WTC11 (cell line): ENCODE measurements around the gene ATP7A. TPM values are rescaled to one million over a fixed set of nuclear protein-coding genes. Genes with fewer than 3 reads are reported as not detected.

Experiments
- ATAC-seq: fragments of 200-7000 bp; cut with Tn5 transposase; 2 replicates; pipeline ENCODE4 v1.10.0; 2021; ENCODE audit warnings: mild to moderate bottlenecking, moderate library complexity
- CTCF ChIA-PET: fragments of 300-600 bp; sonication (Branson Sonifier 250); formaldehyde crosslinking; loops from one replicate; lab custom pipeline; 2021; ENCODE audit warnings: antibody characterized with exemption; lab: Charles Lee
- POLR2A ChIA-PET: fragments of 350-600 bp; sonication (Branson Sonifier 250); formaldehyde crosslinking; loops from one replicate; lab custom pipeline; 2021; ENCODE audit warnings: antibody characterized with exemption; lab: Charles Lee
- DNase-seq: peaks from one replicate; pipeline ENCODE4 v3.0.0; 2021; ENCODE audit warnings: low spot score
- H3K27ac Mint-ChIP-seq: 2 replicates; pipeline ENCODE4 v1.8.0; 2021; ENCODE audit warnings: mixed read lengths
- H3K27me3 Mint-ChIP-seq: 2 replicates; pipeline ENCODE4 v1.8.0; 2021; ENCODE audit warnings: low read depth, mild to moderate bottlenecking, moderate library complexity, mixed read lengths
- H3K36me3 Mint-ChIP-seq: 2 replicates; pipeline ENCODE4 v1.8.0; 2021; ENCODE audit warnings: mixed read lengths
- H3K4me1 Mint-ChIP-seq: 2 replicates; pipeline ENCODE4 v1.8.0; 2022; ENCODE audit warnings: mixed read lengths
- H3K4me3 Mint-ChIP-seq: 2 replicates; pipeline ENCODE4 v1.8.0; 2021; ENCODE audit warnings: mild to moderate bottlenecking, moderate library complexity, mixed read lengths
- H3K9me3 Mint-ChIP-seq: 2 replicates; pipeline ENCODE4 v1.8.0; 2021; ENCODE audit warnings: mixed read lengths
- ARID4B ChIP-seq: sonication (generic); formaldehyde crosslinking; IDR thresholded peaks from 2 replicates; pipeline ENCODE4 v1.8.0; 2023; ENCODE audit warnings: missing genetic modification reagents, mild to moderate bottlenecking, borderline replicate concordance
- CREM ChIP-seq: sonication (generic); formaldehyde crosslinking; IDR thresholded peaks from 2 replicates; pipeline ENCODE4 v1.8.1; 2022; ENCODE audit warnings: mild to moderate bottlenecking, missing genetic modification reagents, moderate library complexity
- CTCF ChIP-seq: fragments of 200-600 bp; IDR thresholded peaks from 2 replicates; pipeline ENCODE4 v1.8.0; 2022; ENCODE audit warnings: antibody characterized with exemption
- FOXK1 ChIP-seq: sonication (generic); formaldehyde crosslinking; IDR thresholded peaks from 2 replicates; pipeline ENCODE4 v1.8.0; 2022; ENCODE audit warnings: mild to moderate bottlenecking, moderate library complexity, missing genetic modification reagents
- IRF2 ChIP-seq: sonication (generic); formaldehyde crosslinking; IDR thresholded peaks from 2 replicates; pipeline ENCODE4 v1.8.0; 2022; ENCODE audit warnings: low read depth, missing genetic modification reagents, borderline replicate concordance
- KAT7 ChIP-seq: sonication (generic); formaldehyde crosslinking; IDR thresholded peaks from 2 replicates; pipeline ENCODE4 v1.8.1; 2023; ENCODE audit warnings: missing genetic modification reagents, mild to moderate bottlenecking, borderline replicate concordance
- NFE2L1 ChIP-seq: sonication (generic); formaldehyde crosslinking; IDR thresholded peaks from 2 replicates; pipeline ENCODE4 v1.8.1; 2023; ENCODE audit warnings: missing genetic modification reagents
- NR1H2 ChIP-seq: sonication (generic); formaldehyde crosslinking; IDR thresholded peaks from 2 replicates; pipeline ENCODE4 v1.9.0; 2021; ENCODE audit warnings: mild to moderate bottlenecking, moderate library complexity, missing genetic modification reagents
- OVOL2 ChIP-seq: fragments of 250-450 bp; sonication (Bioruptor Pico); IDR thresholded peaks from 2 replicates; pipeline ENCODE4 v1.9.0; 2021; ENCODE audit warnings: mild to moderate bottlenecking, borderline replicate concordance
- ZNF281 ChIP-seq: sonication (generic); formaldehyde crosslinking; IDR thresholded peaks from 2 replicates; pipeline ENCODE4 v1.8.0; 2023; ENCODE audit warnings: mild to moderate bottlenecking, missing genetic modification reagents
- ZNF317 ChIP-seq: sonication (generic); formaldehyde crosslinking; IDR thresholded peaks from 2 replicates; pipeline ENCODE4 v1.8.1; 2023; ENCODE audit warnings: low read depth, mild to moderate bottlenecking, moderate library complexity, missing genetic modification reagents, borderline replicate concordance
- ZNF416 ChIP-seq: fragments of 250-450 bp; sonication (Bioruptor Pico); IDR thresholded peaks from 2 replicates; pipeline ENCODE4 v1.9.0; 2021; ENCODE audit warnings: mild to moderate bottlenecking, inconsistent platforms
- ZNF423 ChIP-seq: fragments of 250-450 bp; sonication (Bioruptor Pico); IDR thresholded peaks from 2 replicates; pipeline ENCODE4 v2.1.2; 2022; ENCODE audit warnings: mild to moderate bottlenecking, moderate library complexity
- total RNA-seq: library from RNA; stranded (reverse); gene quantifications from 3 replicates; pipeline ENCODE4 v1.2.3, GENCODE V29; 2021
- TF ChIP-seq, protein P1 (sequence below): fragments of 250-450 bp; sonication (Bioruptor Pico); IDR thresholded peaks from 2 replicates; pipeline ENCODE4 v1.9.0; 2021; ENCODE audit warnings: mild to moderate bottlenecking, borderline replicate concordance
- TF ChIP-seq, protein P2 (sequence below): sonication (generic); formaldehyde crosslinking; IDR thresholded peaks from 2 replicates; pipeline ENCODE4 v1.8.0; 2022; ENCODE audit warnings: missing genetic modification reagents
- TF ChIP-seq, protein P3 (sequence below): sonication (generic); formaldehyde crosslinking; IDR thresholded peaks from 2 replicates; pipeline ENCODE4 v1.8.1; 2023; ENCODE audit warnings: mild to moderate bottlenecking, moderate library complexity, missing genetic modification reagents
- TF ChIP-seq, protein P4 (sequence below): fragments of 250-450 bp; sonication (Bioruptor Pico); IDR thresholded peaks from 2 replicates; pipeline ENCODE4 v1.9.0; 2021; ENCODE audit warnings: moderate library complexity, mild to moderate bottlenecking, inconsistent platforms, borderline replicate concordance

Gene ATP7A
- total RNA-seq, 1 experiment from 2014 or later = 2.8 TPM

GRCh38 chrX:77925764-77926163, 15.3 kb downstream of the ATP7A start (continued):
- TF ChIP-seq, protein P1, sequence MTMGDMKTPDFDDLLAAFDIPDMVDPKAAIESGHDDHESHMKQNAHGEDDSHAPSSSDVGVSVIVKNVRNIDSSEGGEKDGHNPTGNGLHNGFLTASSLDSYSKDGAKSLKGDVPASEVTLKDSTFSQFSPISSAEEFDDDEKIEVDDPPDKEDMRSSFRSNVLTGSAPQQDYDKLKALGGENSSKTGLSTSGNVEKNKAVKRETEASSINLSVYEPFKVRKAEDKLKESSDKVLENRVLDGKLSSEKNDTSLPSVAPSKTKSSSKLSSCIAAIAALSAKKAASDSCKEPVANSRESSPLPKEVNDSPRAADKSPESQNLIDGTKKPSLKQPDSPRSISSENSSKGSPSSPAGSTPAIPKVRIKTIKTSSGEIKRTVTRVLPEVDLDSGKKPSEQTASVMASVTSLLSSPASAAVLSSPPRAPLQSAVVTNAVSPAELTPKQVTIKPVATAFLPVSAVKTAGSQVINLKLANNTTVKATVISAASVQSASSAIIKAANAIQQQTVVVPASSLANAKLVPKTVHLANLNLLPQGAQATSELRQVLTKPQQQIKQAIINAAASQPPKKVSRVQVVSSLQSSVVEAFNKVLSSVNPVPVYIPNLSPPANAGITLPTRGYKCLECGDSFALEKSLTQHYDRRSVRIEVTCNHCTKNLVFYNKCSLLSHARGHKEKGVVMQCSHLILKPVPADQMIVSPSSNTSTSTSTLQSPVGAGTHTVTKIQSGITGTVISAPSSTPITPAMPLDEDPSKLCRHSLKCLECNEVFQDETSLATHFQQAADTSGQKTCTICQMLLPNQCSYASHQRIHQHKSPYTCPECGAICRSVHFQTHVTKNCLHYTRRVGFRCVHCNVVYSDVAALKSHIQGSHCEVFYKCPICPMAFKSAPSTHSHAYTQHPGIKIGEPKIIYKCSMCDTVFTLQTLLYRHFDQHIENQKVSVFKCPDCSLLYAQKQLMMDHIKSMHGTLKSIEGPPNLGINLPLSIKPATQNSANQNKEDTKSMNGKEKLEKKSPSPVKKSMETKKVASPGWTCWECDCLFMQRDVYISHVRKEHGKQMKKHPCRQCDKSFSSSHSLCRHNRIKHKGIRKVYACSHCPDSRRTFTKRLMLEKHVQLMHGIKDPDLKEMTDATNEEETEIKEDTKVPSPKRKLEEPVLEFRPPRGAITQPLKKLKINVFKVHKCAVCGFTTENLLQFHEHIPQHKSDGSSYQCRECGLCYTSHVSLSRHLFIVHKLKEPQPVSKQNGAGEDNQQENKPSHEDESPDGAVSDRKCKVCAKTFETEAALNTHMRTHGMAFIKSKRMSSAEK = no peak
- TF ChIP-seq FOXK1 (CRISPR knock-in tag) (no peak), ZNF416 (no peak), ZNF423 (CRISPR knock-in tag) (no peak), IRF2 (CRISPR knock-in tag) (no peak), ARID4B (CRISPR knock-in tag) (no peak)
- TF ChIP-seq, protein P2, sequence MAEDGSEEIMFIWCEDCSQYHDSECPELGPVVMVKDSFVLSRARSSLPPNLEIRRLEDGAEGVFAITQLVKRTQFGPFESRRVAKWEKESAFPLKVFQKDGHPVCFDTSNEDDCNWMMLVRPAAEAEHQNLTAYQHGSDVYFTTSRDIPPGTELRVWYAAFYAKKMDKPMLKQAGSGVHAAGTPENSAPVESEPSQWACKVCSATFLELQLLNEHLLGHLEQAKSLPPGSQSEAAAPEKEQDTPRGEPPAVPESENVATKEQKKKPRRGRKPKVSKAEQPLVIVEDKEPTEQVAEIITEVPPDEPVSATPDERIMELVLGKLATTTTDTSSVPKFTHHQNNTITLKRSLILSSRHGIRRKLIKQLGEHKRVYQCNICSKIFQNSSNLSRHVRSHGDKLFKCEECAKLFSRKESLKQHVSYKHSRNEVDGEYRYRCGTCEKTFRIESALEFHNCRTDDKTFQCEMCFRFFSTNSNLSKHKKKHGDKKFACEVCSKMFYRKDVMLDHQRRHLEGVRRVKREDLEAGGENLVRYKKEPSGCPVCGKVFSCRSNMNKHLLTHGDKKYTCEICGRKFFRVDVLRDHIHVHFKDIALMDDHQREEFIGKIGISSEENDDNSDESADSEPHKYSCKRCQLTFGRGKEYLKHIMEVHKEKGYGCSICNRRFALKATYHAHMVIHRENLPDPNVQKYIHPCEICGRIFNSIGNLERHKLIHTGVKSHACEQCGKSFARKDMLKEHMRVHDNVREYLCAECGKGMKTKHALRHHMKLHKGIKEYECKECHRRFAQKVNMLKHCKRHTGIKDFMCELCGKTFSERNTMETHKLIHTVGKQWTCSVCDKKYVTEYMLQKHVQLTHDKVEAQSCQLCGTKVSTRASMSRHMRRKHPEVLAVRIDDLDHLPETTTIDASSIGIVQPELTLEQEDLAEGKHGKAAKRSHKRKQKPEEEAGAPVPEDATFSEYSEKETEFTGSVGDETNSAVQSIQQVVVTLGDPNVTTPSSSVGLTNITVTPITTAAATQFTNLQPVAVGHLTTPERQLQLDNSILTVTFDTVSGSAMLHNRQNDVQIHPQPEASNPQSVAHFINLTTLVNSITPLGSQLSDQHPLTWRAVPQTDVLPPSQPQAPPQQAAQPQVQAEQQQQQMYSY (CRISPR knock-in tag) = no peak

- CTCF ChIA-PET = no interaction called here
- TF ChIP-seq CTCF (no peak), ZNF281 (no peak), ZNF317 (CRISPR knock-in tag) (no peak), NR1H2 (no peak), KAT7 (CRISPR knock-in tag) (no peak), OVOL2 (no peak), NFE2L1 (no peak), CREM (CRISPR knock-in tag) (no peak)
- TF ChIP-seq, protein P3, sequence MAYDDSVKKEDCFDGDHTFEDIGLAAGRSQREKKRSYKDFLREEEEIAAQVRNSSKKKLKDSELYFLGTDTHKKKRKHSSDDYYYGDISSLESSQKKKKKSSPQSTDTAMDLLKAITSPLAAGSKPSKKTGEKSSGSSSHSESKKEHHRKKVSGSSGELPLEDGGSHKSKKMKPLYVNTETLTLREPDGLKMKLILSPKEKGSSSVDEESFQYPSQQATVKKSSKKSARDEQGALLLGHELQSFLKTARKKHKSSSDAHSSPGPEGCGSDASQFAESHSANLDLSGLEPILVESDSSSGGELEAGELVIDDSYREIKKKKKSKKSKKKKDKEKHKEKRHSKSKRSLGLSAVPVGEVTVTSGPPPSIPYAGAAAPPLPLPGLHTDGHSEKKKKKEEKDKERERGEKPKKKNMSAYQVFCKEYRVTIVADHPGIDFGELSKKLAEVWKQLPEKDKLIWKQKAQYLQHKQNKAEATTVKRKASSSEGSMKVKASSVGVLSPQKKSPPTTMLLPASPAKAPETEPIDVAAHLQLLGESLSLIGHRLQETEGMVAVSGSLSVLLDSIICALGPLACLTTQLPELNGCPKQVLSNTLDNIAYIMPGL (CRISPR knock-in tag) = no peak
- TF ChIP-seq, protein P4, sequence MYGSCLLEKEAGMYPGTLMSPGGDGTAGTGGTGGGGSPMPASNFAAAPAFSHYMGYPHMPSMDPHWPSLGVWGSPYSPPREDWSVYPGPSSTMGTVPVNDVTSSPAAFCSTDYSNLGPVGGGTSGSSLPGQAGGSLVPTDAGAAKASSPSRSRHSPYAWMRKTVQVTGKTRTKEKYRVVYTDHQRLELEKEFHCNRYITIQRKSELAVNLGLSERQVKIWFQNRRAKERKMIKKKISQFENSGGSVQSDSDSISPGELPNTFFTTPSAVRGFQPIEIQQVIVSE (CRISPR knock-in tag) = no peak
Measured at GRCh38 chrX:77930581-77930980, 20.1 kb downstream of the ATP7A start.

More at GRCh38 chrX:77930581-77930980, 20.1 kb downstream of the ATP7A start:
- H3K27ac Mint-ChIP-seq = no peak overlapping the region
- POLR2A ChIA-PET = no interaction called here
- no peak for ATAC-seq
- H3K27me3 Mint-ChIP-seq = no peaks in the 10 kb centered on the region
- H3K9me3 Mint-ChIP-seq = no peaks in the 10 kb centered on the region
- no peaks in the 10 kb centered on the region for H3K4me1 Mint-ChIP-seq
- peaks cover 3% of the 10 kb centered on the region; the same call in 1 of the 2 replicates for H3K36me3 Mint-ChIP-seq
- no peak overlapping the region for H3K4me3 Mint-ChIP-seq
- DNase-seq = no peak
